ENCODE results near the gene LARP7.
"Not testable (repeated sequence)": the region's sequence is repeated elsewhere in the genome, so short reads cannot be mapped to it uniquely, and the experiment has no call there.

LARP7 gene

DNA sequence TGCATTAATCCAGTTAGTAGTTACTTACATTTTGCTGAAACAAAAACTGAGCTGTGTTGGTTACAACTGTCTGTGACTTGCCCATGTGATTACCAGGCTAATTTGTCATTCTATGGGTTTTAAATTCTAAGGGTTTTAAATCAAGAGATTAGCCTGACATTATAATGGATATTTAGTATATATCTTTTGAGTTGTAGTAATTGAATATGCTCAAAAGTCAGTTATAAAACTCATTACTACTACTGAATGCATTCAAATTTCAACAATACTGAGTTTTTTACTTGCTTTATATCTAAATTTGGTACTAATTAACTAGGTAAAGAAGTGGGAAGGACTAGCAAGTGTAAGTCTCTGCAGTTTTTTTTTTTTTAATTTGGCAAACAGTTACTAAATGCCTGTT lies 14.7 kb downstream of the LARP7 start:
- DNase-seq: no peak

DNA sequence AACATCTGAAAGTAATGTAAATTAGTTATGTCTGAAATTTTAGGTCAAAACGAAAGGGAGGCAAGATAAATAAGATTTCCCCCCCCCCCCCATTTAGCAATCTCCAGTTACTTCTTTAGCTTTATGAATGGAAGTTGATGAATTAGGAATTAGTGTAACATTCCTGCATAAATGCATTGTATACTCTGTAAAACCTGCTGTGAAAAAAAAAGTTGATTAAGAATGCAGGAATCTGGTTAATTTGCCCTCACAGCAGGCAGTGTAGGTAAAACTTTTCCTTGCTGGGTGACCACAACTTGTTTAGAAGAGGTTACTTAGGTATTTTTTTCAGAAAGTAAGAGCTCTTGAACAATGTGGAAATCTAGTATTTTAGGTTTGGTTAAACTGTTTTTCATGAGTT lies 15.3 kb downstream of the LARP7 start:
- no peak for DNase-seq

DNA sequence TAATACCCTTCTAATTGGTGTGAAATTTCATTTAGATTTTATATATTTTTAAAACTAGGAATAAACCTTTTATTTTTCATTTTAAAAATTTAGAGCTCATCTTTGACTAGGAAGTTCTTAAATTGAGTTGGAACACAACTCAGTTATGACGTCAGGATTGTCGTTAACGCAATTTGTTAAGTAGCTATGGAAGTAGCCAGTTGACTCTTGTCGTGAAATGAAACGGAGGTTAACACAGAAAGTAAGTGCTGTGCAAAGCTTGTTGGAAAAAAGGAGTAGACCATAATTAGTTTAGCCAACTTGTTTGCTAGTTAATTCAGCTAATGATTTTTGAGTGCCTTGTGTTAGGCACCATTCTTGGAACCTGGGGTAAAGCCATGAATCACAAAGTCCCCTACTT lies 18.3 kb downstream of the LARP7 start:
- DNase-seq: no peak

DNA sequence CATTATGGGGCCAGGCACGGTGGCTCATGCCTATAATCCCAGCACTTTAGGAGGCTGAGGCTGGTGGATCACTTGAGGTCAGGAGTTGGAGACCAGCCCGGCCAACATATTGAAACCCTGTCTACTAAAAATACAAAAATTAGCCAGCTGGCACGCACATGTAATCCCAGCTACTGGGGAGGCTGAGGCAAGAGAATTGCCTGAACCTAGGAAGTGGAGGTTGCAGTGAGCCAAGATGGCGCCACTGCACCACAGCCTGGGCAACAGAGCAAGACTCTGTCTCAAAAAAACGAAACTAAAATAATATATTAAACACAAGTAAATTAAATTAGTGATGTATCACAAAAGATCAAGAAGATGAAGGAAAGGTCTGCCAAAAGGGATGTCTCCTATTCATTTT lies 19.2 kb downstream of the LARP7 start:
- not testable (repeated sequence) for DNase-seq

DNA sequence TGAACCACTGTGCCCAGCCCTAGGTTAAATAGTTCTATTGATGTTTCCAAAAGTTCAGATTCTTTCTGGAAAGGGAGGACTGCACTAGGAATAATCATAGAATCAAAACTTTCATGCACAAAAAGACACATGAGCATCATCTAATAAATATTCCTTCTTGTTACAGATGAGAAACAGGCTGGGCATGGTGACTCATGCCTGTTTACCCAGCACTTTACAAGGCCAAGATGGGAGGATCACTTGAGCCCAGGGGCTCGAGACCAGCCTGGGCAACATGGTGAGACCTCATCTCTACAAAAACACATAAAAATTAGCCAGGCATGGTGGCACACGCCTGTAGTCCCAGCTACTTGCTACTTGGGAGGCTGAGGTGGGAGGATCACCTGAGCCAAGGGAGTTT lies 27.7 kb downstream of the LARP7 start:
- DNase-seq: no peak

DNA sequence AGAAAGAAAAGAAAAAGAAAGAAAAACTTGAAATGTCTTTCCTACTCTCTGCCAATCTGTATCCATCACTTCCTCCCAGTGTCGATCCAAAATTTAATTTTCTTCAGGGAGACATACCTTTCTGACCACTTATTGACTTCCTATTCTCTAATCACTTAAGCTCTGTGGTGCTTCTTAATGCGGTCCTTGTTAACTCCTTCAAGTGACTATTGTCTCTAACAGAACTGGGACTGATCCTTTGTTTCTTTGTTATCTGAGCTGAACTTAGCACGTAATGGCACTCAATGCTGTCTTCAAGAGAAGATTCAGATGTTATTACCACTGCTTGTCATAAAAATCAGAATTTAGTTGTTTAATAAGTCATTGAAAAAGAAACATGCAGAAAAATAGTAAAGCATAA lies 31.2 kb downstream of the LARP7 start:
- no peak for DNase-seq

DNA sequence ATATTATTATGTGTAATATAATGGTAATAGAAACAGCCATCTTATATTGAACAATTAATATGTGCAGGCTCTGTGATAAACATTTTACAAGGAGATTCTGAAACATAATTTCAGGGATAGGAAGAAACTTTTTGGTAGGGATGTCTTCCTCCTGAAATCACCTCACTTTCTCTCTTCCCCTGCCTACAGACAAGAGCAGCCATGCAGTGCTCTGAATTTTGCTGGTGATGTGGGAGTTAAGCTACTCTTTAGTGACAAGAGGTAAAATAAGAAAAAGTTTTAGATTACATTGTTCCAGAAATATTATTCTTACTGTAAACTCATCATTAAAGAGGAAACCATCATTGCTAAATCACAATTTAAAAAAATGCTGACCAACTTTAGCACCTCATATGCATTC lies 36.1 kb downstream of the LARP7 start:
- DNase-seq: no peak

DNA sequence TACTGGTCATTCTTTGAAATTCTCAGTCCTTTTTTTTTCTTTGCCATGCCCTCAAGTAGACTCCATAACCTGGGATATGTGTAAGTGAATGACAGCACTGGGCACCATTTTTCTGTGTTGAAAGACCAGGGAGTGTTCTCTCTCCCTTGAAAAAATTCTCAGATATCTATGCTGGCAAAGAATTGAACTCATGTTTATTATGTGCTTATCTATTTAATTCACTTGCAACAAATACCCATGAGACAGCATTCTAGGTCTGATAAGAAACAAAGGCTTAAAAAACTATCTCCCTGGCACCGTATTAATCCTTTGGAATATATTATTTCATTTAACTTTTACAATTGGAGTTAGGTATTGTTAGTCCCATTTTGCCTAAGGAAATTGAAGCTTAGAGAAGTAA lies 36.7 kb downstream of the LARP7 start:
- DNase-seq: no peak

DNA sequence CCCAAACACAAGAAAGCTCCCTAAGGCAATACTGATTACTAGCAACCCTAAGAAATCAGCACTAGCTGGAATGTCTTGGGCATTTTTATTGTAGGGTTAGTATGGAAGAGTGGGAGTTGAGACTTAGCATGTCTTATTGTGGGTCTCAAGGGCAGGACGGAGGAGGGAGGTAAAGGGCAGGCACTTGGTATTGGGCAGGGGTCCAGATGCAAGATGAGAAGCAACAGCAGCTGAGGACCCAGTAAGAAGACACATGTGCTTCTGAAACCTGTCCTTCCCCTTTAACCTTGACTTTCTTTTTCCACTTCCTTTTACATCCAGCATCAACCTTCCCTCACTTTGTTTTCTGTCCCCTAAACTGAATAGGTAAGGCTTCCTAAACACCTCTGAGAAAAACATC lies 37.4 kb downstream of the LARP7 start:
- DNase-seq: no peak

DNA sequence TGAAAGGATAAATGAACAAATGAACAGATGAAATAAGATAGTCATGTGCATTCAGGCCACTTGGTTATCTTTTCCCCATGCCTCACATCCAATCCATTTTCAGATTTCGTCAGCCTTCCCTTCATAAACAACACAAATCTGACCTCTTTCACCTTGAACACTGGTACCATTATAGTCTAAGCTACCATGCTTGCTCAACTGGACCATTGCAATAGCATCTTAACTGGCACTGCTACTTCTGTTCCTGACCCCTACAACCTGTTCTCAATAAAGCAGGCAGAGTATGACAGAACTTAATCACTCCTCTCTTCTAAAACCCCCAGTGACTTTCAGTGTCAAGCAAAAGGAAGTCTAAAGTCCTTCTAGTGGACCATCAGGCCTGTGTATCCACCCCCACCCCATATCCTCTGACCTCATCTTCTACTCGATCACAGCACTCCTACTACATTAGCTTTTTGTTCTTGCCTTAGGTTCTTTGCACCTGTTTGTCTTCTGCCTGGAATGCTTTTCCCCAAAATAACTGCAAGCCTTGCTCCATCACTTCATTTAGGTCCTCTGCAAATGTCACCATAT lies 40.7 kb downstream of the LARP7 start:
- no peak for DNase-seq

DNA sequence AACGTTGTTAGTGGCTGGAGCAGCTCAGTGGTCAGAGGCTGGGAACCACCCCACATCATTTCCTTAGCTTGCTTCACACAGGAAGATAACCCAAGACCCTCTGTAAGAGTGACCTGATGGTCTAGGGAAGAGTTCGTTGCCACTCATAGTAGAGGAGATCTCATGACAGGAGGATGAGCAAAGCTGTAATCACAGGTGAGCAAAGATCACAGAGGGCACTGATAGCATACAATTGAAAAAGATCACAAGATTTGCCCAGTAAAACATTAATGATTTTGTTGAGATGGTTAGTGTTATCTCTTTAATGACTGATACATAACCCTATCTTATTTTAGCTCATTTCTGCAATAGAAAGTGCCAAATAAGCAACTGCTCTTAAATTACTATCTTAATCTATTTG lies 44.1 kb downstream of the LARP7 start:
- no peak for DNase-seq

DNA sequence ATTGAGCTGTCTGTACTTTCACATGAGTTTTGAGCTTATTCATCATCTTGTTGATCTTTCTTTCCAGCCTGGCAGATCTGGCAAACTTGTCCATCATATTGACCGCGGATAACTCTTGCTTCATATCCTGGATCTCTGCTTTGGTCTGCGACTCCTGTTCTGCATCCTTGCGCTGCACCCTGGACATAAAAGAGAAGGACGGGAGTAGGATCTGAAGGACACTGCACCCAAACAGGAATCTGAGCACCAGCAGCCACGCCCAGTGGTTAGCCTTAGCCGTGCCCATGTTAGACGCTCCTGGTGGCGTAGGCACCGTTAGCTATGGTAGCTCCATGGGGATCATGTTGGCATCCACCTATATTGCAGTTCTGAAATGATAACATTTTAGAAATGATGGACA lies 56.6 kb downstream of the LARP7 start:
- no peak for DNase-seq

DNA sequence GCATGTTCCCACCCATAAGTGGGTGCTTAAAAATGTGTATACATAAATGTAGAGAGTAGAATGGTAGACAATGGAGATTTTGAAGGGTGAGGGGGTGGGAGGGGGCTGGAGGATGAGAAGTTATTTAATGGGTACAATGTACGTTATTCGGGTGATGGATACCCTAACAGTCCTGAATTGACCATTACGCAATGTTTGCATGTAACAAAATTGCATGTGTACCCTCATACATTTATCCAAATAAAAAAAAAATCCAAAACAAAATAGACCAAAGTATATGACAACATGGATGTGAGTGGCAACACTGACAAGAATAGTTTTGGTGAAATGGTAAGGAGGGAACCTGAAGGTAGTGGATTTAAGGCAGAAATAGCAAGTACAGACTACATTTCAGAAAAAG lies 63.7 kb downstream of the LARP7 start:
- no peak for DNase-seq

DNA sequence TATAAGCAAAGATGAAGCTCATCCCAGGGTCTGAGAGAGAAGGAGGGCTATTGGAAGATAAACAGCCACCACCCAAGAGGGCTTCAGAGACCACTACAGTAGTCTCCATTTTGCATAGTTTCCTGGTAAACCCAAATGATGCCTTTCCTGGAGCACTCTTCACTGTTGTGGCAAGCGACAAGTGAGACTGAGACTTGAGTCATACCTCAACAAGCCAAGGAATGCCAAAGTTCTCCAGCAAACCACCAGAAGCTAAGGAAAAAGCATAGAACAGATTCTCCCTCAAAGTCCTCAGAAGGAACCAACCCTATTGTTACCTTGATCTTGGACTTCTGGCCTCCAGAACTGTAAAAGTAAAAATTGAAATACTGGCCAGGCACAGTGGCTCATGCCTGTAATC lies 65.9 kb downstream of the LARP7 start:
- no peak for DNase-seq

DNA sequence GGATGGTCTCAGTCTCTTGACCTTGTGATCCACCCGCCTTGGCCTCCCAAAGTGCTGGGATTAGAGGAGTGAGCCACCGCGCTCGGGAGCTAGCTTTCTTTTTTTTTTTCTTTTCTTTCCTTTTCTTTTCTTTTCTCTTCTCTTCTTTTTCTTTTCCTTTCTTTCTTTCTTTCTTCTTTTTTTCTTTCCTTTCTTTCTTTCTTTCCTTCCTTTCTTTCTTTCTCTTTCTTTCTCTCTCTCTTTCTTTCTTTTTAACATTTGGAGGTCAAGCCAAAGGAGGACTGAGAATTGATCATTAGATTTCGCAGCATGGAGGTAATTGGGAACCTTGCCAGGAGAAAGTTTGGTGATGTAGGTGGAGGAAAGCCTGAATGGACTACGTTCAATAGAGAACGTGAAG lies 67.4 kb downstream of the LARP7 start:
- DNase-seq: no peak

DNA sequence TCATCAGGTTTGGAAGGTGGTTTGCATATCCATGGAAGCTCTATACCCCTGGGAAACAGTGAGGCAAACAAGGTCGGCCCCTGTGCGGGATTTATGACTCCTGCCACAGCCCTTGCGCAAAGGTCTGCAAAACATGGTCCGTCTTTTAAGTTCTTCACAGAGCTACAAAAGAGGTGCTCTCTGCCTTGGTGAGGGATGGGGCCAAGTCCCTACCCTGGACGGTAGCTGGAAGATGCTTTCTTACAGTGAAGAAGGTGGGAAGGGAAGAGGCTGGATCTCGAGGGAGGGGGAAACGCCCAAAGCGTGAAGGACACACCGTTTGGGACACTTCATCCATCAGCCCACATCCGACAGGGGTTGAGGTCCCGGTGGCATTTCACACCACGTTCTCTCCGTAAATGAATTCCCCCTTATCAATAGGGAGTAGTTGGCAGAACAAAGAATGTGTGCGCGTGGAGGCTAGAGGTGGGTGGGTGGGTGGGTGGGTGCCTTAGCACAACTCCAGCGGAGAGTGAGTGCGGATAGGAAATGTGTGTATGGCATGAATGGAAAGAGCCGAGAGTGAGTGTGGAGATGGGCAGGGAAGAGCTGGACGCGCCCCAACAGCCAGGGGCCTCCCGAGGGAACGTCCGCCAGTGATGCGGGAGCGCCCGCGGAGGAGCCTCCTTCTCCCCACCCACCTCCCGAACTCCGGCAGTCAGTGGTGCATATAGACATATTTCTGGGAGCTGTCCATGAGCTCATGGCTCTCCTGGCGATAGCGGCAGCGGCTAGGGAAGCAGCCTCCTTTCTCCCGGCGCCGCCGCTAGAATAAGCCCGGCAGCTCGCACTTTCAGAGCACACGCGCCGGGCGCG lies 68.3 kb downstream of the LARP7 start:
- DNase-seq: no peak

DNA sequence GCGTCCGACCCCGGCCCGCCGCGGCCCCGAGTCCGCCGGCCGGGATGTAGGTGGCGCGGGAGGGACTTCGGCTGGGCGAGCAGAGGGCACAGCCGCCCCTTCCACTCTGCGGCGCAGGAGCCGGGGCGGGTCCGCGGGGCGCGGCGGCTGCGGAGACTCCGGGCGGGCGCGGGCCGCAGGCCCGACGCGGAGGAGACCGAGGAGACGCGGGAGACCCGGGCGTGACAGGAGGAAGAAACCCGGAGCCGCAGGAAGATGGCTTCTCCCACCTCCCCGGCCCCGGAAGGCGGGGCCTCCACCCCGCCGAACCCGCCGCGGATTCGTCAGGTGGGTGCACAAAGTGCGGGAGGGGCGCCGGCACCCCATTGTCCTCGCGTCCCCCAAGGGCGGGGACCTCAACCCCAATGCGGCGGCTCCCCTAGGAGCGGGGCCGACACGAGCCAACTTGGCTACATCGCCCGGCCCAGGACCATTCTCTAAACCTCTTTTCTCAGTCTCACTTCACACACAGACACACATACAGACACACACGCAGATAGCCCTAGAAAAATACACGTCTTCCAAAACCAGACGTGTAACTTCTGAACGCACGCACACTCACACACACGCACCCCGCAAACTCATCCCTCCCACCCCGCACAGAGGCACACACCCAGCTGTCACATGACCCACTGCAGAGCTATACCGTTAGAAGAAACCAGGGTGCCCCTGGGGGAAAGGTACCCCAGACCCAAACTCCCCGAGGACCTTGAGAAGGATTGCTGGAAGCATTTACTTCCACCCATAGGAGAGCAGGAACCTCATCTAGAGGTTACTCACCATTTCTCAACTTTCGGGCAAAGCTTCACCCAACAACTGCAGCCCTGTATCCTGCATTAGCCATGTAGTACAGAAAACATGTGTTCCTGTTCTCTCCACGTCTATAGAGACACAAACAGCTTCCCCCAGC lies 69.2 kb downstream of the LARP7 start:
- peak in 1 of 2 donors; percentile 13 for DNase-seq

DNA sequence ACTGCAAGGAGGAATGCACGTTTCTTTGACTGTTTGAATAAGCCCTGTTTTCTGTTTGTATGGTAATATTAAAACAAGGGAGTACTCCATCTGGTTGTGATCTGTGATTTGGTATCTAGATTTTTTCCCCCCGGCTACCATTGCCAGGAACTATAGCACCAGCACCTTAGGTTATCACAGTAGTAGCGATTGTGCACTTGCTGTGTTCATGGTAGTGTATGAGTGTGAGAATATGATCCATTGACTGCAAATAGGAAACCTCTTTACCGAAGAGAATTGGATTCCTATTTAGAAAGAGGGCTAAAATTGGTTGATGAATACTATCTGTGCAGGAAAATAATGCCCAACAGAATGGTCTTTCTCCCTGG lies 69.9 kb downstream of the LARP7 start:
- DNase-seq: no peak

All from CD4-positive, alpha-beta T cell treated with Interleukin-1 beta for 1 hour (primary cell).